Endothelial cell of umbilical vein (primary cell): ENCODE results near the gene ASXL1. TPM values are rescaled to one million over a fixed set of nuclear protein-coding genes. Genes with fewer than 3 reads are reported as not detected.

Experiments used
- BruUV-seq: library from RNA; stranded (reverse); fragments of 400-500 nt; replicated peaks from 2 replicates; lab custom pipeline; 2021; lab: Mats Ljungman, UMichigan
- CTCF ChIA-PET: fragments of 300-600, 350-600 bp; sonication (Branson Sonifier 250); formaldehyde crosslinking; loops from one replicate; lab custom pipeline; 2021; ENCODE audit warnings: antibody characterized with exemption, inconsistent platforms; lab: Charles Lee
- POLR2A ChIA-PET: fragments of 300-600, 350-600 bp; sonication (Branson Sonifier 250); formaldehyde crosslinking; loops from one replicate; lab custom pipeline; 2021; ENCODE audit warnings: antibody characterized with exemption, inconsistent platforms; lab: Charles Lee
- DNase-seq: peaks from one replicate; pipeline ENCODE4 v3.0.0-alpha.2; 2011; ENCODE audit warnings: low read depth, low spot score
- FAIRE-seq: peaks from 2 replicates; lab custom pipeline; 2011; peaks lifted over from hg19 to GRCh38; lab: Jason Lieb, UNC
- H2AFZ ChIP-seq: 2 replicates; pipeline ENCODE4 v1.6.0; 2012; ENCODE audit warnings: low read depth, low read length, control low read depth, inconsistent platforms
- H3K27ac ChIP-seq: 2 replicates; pipeline ENCODE4 v1.5.1; 2011; ENCODE audit warnings: low read depth, mild to moderate bottlenecking, control low read depth, low read length, moderate library complexity; ENCODE audit not compliant: insufficient read depth
- H3K27me3 ChIP-seq, 2 experiments: 2 replicates each; pipeline versions ENCODE4 v1.6.0 to v1.6.1; 2011; ENCODE audit warnings: low read length in 2 of 2, mixed read lengths in 1 of 2; ENCODE audit not compliant: control insufficient read depth in 2 of 2, insufficient read depth in 2 of 2
- H3K36me3 ChIP-seq, 2 experiments: 2 replicates in 1 of 2; 3 replicates in 1 of 2; pipeline ENCODE4 v1.5.1; 2011; ENCODE audit warnings: low read length in 2 of 2, mild to moderate bottlenecking in 1 of 2, moderate library complexity in 1 of 2; ENCODE audit not compliant: control insufficient read depth in 2 of 2, insufficient read depth in 2 of 2; ENCODE audit errors: extremely low read depth in 1 of 2
- H3K4me1 ChIP-seq: 3 replicates; pipeline ENCODE4 v1.5.1; 2011; ENCODE audit warnings: mild to moderate bottlenecking, low read length; ENCODE audit not compliant: control insufficient read depth, insufficient read depth; ENCODE audit errors: extremely low read depth
- H3K4me2 ChIP-seq: 2 replicates; pipeline ENCODE4 v1.6.1; 2011; ENCODE audit warnings: low read length, control low read depth, mixed read lengths; ENCODE audit not compliant: insufficient read depth
- H3K4me3 ChIP-seq, 3 experiments: fragments of 200-600 bp in 1 of 3; sonication (generic), shearing (Covaris generic) in 1 of 3; replicated peaks in 1 of 3; 2 replicates each; pipeline ENCODE4 v1.5.1; 2011 to 2016; ENCODE audit warnings: control low read depth in 3 of 3, low read length in 3 of 3, mild to moderate bottlenecking in 2 of 3, inconsistent platforms in 1 of 3, low read depth in 1 of 3, moderate library complexity in 1 of 3; ENCODE audit not compliant: insufficient read depth in 1 of 3
- H3K79me2 ChIP-seq: 2 replicates; pipeline ENCODE4 v1.6.0; 2012; ENCODE audit warnings: low read length, inconsistent platforms; ENCODE audit not compliant: control insufficient read depth, insufficient read depth
- H3K9ac ChIP-seq: replicated peaks from 2 replicates; pipeline ENCODE3; 2011; ENCODE audit warnings: low read length, control low read depth; ENCODE audit not compliant: insufficient read depth; ENCODE audit errors: extremely low read depth
- H3K9me1 ChIP-seq: replicated peaks from 3 replicates; pipeline ENCODE4 v1.6.0; 2011; ENCODE audit warnings: mild to moderate bottlenecking, low read length; ENCODE audit not compliant: control insufficient read depth, insufficient read depth; ENCODE audit errors: extremely low read depth
- H3K9me3 ChIP-seq: replicated peaks from 2 replicates; pipeline ENCODE4 v1.5.1; 2012; ENCODE audit warnings: low read length, inconsistent platforms; ENCODE audit not compliant: control insufficient read depth, insufficient read depth
- H4K20me1 ChIP-seq: replicated peaks from 2 replicates; pipeline ENCODE3; 2011; ENCODE audit warnings: mild to moderate bottlenecking, low read length; ENCODE audit not compliant: control insufficient read depth, insufficient read depth; ENCODE audit errors: extremely low read depth
- CTCF ChIP-seq, 2 donors: IDR thresholded peaks; 1 replicate in 1 of 2; 2 replicates in 1 of 2; pipeline ENCODE4 v1.5.1; 2011; ENCODE audit warnings: low read length in 2 of 2, mild to moderate bottlenecking in 2 of 2, moderate library complexity in 2 of 2, control low read depth in 1 of 2, inconsistent platforms in 1 of 2, low read depth in 1 of 2; ENCODE audit not compliant: insufficient read depth in 1 of 2; ENCODE audit errors: extremely low read depth in 1 of 2
- EZH2 ChIP-seq: IDR thresholded peaks from 2 replicates; pipeline ENCODE4 v1.6.1; 2012; ENCODE audit warnings: borderline replicate concordance, low read depth, mild to moderate bottlenecking, moderate library complexity, low read length, inconsistent platforms; ENCODE audit not compliant: severe bottlenecking
- FOS ChIP-seq: IDR thresholded peaks from 2 replicates; pipeline ENCODE4 v1.6.1; 2011; ENCODE audit warnings: mild to moderate bottlenecking, low read length, moderate library complexity, borderline replicate concordance; ENCODE audit not compliant: insufficient read depth
- GATA2 ChIP-seq: IDR thresholded peaks from 2 replicates; pipeline ENCODE4 v1.7.0; 2011; ENCODE audit warnings: low read depth, mild to moderate bottlenecking, moderate library complexity, mixed read lengths, low read length; ENCODE audit not compliant: insufficient read length, insufficient read depth
- JUN ChIP-seq: IDR thresholded peaks from 2 replicates; pipeline ENCODE4 v1.6.1; 2011; ENCODE audit warnings: borderline replicate concordance, low read depth; ENCODE audit not compliant: insufficient read length, insufficient read depth
- MAX ChIP-seq: IDR thresholded peaks from 2 replicates; pipeline ENCODE4 v1.6.1; 2011; ENCODE audit not compliant: insufficient read depth, insufficient read length
- MYC ChIP-seq: IDR thresholded peaks from one replicate; pipeline ENCODE4 v1.6.1; 2011; ENCODE audit warnings: mild to moderate bottlenecking, low read depth, low read length
- POLR2A ChIP-seq: IDR thresholded peaks from 2 replicates; pipeline ENCODE4 v1.6.1; 2012; ENCODE audit warnings: low read depth, mild to moderate bottlenecking, control low read depth, low read length
- POLR2AphosphoS5 ChIP-seq: IDR thresholded peaks from 2 replicates; pipeline ENCODE4 v1.6.1; 2012; ENCODE audit warnings: low read depth, mild to moderate bottlenecking, control low read depth, low read length, moderate library complexity; ENCODE audit not compliant: insufficient read depth
- dilution Hi-C: fragments of 300-500 bp; cut with MboI; formaldehyde crosslinking; loops from one replicate; pipeline ENCODE4 v1.15.0; 2019; ENCODE audit warnings: low sequenced_read_pairs; ENCODE audit not compliant: extremely low pct_ligation_motif_present
- intact Hi-C: fragments of 100-400 bp; cut with micrococcal nuclease; formaldehyde crosslinking; loops from one replicate; pipeline ENCODE4 v1.10.0; 2022
- polyA plus RNA-seq, 4 experiments: library from polyadenylated mRNA; depleted of rRNA in 3 of 4; stranded (reverse) in 3 of 4; unstranded in 1 of 4; fragments of >200 nt; gene quantifications; 2 replicates each; pipeline versions ENCODE4 v1.2.1 to v1.2.3, GENCODE V29; 2011 to 2012; ENCODE audit warnings: missing spikeins in 1 of 4
- total RNA-seq: library from RNA; stranded (reverse); gene quantifications from 2 replicates; pipeline ENCODE4 v1.2.3, GENCODE V29; 2021

The ASXL1 gene
- total and polyA plus RNA-seq, 2 donors (not counting 3 experiments of a cell fraction or from before 2014, with no cell fraction given): 45.4 to 101 TPM

GRCh38 chr20:32450484-32451061 lies 92.4 kb downstream of the ASXL1 start:
- ChIA-PET CTCF (no interaction called here), POLR2A (no interaction called here)
- intact Hi-C loops: no loop called here
- H4K20me1 ChIP-seq: no peaks in the 10 kb centered on the region
- H3K4me2 ChIP-seq: no peak overlapping the region
- H3K4me3 ChIP-seq: no peak overlapping the region
- peaks cover 41 to 90% of the 10 kb centered on the region in 2 experiments for H3K36me3 ChIP-seq
- no peaks in the 10 kb centered on the region for H3K9me1 ChIP-seq
- H3K27me3 ChIP-seq: no peaks in the 10 kb centered on the region
- TF ChIP-seq POLR2A: no peak
- no peak for TF ChIP-seq GATA2
- no peak for TF ChIP-seq JUN
- TF ChIP-seq FOS: no peak
- no peak for TF ChIP-seq POLR2AphosphoS5
- TF ChIP-seq CTCF (IDR thresholded peaks at IDR 0.05; ENCODE audit: extremely low read depth in 1 of 2, insufficient read depth in 1 of 2, low read depth in 1 of 2, low read length in 2 of 2): no peak
- TF ChIP-seq MAX: no peak
- TF ChIP-seq MYC: no peak
- TF ChIP-seq EZH2: no peak
- FAIRE-seq (peak; percentile 12), DNase-seq (no peak)
- peaks cover 43% of the 10 kb centered on the region for H3K79me2 ChIP-seq
- dilution Hi-C loops: no loop called here
- H3K4me1 ChIP-seq: peaks cover 11% of the 10 kb centered on the region
- no peak overlapping the region for H3K9ac ChIP-seq
- H2AFZ ChIP-seq: no peak overlapping the region
- no peaks in the 10 kb centered on the region for H3K9me3 ChIP-seq
- no TSS peak for BruUV-seq
- no peak overlapping the region for H3K27ac ChIP-seq
